ENCODE data around the gene MED25. TPM values are rescaled to one million over a fixed set of nuclear protein-coding genes. Genes with fewer than 3 reads are reported as not detected.
A peak's percentile ranks its signal among the peaks of the same experiment; 100 is the strongest.

Gene MED25
- total and polyA plus RNA-seq, 9 of the 15 experiments (the other 6 are each of a cell fraction or from before 2014, with no cell fraction given) = 4.1 to 93.9 (median 19.3) TPM

DNA sequence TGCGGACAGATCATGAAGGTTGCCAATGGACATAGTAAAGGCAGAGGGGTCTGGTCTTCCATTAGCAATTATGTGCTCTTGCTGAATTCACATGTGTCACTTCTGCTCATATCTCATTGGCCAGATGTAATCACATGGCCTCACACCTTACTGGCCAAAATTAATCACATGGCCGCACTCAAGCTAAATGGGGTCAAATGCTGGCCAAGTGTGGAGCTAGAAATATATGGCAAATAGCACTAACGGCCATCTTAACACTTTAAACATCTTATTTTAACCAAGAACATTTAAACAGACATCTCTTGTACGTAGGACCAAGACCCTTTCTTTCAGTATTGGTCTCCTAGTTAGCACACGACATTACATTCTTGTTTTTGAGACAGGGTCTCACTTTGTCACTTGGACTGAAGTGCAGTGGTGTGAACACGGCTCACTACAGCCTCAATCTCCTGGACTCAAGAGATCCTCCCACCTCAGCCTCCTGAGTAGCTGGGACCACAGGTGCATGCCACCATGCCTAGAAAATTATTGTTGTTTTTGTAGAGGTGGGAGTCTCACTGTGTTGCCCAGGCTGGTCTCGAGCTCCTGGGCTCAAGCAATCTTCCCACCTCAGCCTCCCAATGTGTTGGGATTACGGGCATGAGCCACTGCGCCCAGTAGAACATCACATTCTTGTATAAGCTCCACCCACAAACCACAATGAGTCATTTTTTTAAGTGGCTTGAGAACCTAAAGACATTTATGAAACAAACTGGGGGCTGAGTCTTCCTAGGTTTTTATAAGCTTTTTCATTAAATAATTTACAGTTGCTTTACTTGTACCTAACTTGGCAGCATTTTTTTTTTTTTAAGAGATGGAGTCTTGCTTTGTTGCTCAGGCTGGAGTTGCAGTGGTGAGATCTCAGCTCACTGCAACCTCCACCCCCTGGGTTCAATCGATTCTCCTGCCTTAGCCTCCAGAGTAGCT lies 29.9 kb downstream of the MED25 start (continued):
- TF ChIP-seq ZKSCAN1 (IDR thresholded peaks at IDR 0.05; ENCODE audit: low read depth, low read length) (no peak), TEAD4 (IDR thresholded peaks at IDR 0.05; ENCODE audit: low read length) (peak; percentile 71), TEAD4 (CRISPR knock-in tag; IDR thresholded peaks at IDR 0.05; ENCODE audit: borderline replicate concordance) (no peak), FOSL1 (tag; conservative IDR thresholded peaks at IDR 0.05) (peak; percentile 94), KDM1A (IDR thresholded peaks at IDR 0.05) (peak in 1 of 2 experiments; percentile 36; a peak in 1 of 4 replicates), CGGBP1 (CRISPR knock-in tag; IDR thresholded peaks at IDR 0.05) (no peak), CXXC5 (CRISPR knock-in tag; IDR thresholded peaks at IDR 0.05) (peak; percentile 33; the same call in 1 of the 2 replicates), CTBP1 (IDR thresholded peaks at IDR 0.05; ENCODE audit: borderline replicate concordance) (peak; percentile 42; the same call in 1 of the 2 replicates), ZNF592 (IDR thresholded peaks at IDR 0.05) (peak; percentile 86), JUNB (CRISPR knock-in tag; conservative IDR thresholded peaks at IDR 0.05) (0 out of 2 replicates have a peak, but pooled peaks have one; percentile 23), JUND (IDR thresholded peaks at IDR 0.05; ENCODE audit: borderline replicate concordance, low read depth, low read length) (peak; percentile 94), JUND (tag; IDR thresholded peaks at IDR 0.05; ENCODE audit: borderline replicate concordance, low read depth, low read length) (peak; percentile 93; the same call in 2 of the 3 replicates), STAT6 (CRISPR knock-in tag; IDR thresholded peaks at IDR 0.05) (no peak), ATF7 (IDR thresholded peaks at IDR 0.05) (peak; percentile 84), POLR2AphosphoS2 (IDR thresholded peaks at IDR 0.05; ENCODE audit: low read length) (no peak), RNF219 (CRISPR knock-in tag; IDR thresholded peaks at IDR 0.05) (no peak), NR4A1 (CRISPR knock-in tag; IDR thresholded peaks at IDR 0.05) (no peak), NR4A1 (tag; IDR thresholded peaks at IDR 0.05) (0 out of 2 replicates have a peak, but pooled peaks have one; percentile 80)

Measured in K562 (cell line).